Erythroblast (primary cell): ENCODE measurements around the gene SYT1.

ENCODE experiments used
- DNase-seq, 2 experiments: peaks; one replicate each; lab custom pipeline; 2025; lab: John Stamatoyannopoulos, UW
- GATA1 ChIP-seq: IDR thresholded peaks from 2 replicates; pipeline ENCODE4 v1.6.1; 2011; ENCODE audit warnings: low read depth, mild to moderate bottlenecking, control low read depth, low read length, moderate library complexity
- POLR2A ChIP-seq: IDR thresholded peaks from 2 replicates; pipeline ENCODE4 v1.6.1; 2011; ENCODE audit warnings: mild to moderate bottlenecking, low read length

The SYT1 gene

GRCh38 chr12:78929075-78929418 lies 64.5 kb downstream of the SYT1 start:
- DNase-seq: no peak
- TF ChIP-seq GATA1 (no peak), POLR2A (no peak)

- DNase-seq: no peak
- no peak for TF ChIP-seq GATA1
- TF ChIP-seq POLR2A: no peak
Observed at GRCh38 chr12:78931466-78931990, 67.0 kb downstream of the SYT1 start.

DNA sequence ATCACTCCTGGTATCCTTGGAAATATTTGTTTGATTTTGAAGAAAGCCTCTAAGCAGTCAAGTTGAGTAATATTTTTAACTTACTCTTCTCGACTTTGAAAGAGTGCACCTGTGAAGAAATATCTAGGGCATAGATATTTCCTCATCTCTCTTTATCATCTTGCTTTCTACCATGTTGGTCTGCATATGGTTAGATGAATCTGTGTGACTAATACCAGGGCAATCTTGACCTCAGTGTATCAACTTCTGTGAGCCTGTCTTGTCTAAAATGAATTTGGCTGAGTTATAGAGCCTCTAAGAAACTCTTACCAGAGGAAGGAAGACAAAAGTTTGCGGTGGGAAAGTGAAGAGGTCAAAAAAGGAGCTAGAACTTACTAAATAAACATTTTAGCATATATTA lies 68.4 kb downstream of the SYT1 start:
- no peak for TF ChIP-seq GATA1
- no peak for TF ChIP-seq POLR2A
- no peak for DNase-seq

DNA sequence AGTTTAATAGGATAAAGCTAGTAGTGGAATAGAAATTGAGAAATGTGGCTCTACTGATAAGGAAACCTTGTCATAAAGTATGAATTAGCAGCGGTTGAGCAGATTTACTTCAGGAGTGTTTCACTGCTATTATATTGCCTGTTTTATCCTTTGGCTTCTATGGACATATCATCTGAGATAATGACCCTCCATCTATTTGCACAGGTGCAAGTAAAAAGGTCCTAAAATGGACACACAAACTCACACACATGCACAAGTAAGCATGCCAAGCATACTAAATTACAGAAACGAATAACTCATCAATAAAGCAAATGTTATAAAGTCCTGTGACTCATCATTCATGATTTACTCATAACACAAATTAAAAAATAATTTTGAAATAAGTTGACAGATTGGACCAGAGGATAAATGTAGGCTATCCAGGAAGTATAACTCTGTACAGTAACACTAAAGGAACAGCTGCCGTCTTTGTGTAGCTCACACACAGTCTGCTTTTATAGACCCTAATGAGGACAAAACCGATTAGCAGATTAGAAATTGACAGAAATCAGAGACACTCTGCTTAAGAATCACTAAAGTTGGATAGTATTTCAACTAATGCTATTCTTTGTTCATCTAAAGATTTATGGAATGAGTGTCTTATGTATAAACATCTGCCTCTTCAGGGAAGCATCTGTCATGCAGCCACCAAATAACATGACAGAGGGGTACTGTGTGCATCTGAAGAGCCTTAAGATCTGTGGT lies 73.9 kb downstream of the SYT1 start:
- DNase-seq: no peak
- TF ChIP-seq POLR2A: no peak
- TF ChIP-seq GATA1: no peak

DNA sequence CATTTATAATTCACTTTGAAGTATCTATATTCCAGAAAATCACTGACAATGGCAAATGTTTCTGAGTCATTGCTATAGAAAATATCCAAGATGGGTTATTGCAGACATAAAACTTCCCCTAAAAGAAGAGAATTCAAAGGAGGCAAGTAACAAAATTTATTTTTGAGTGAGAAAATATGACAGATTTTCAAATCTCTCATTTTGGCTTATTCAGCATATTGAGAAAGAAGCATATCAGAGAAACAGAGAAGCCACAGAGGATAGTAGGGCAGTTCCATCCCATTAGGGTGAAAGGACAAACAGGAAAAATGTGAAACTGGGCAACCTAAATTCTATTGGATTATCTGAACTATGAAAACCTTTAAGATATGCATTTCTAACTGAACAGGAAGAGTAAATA lies 85.0 kb downstream of the SYT1 start:
- DNase-seq: no peak
- TF ChIP-seq POLR2A (no peak), GATA1 (no peak)

DNA sequence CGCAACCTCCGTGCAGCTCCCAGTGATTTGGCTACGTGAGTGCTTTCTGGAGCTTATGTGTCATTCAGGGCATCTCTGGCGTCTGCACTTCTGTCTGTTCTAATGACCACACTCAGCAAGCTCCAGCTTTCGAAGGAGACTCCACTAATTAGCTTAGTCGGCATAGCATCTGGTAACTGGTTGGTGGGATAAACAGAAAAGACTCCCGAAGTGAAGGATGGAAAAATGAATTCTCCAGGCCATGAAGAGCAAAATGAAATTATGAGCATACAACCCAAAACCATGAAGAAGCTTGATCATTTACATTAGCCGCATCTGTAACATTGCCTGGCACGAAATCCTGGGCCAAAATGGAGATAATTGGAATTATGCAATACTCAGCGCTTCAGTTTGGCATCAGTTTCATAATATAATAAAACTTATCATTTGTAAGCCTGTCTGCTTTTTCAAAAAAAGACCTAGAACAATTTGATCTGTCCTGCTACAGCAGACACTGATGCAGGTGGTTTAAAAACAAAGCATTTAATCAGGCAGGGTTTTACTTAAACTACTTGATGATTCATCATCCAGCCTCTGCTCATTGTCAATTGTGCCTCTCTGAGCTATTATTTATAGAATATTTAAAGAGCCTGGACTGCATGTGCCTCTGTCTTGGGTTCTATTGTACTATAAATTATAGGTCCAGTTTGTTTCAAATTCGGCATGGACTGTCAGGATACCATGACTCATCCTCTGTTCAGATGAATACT lies 87.4 kb downstream of the SYT1 start:
- DNase-seq: no peak
- no peak for TF ChIP-seq POLR2A
- no peak for TF ChIP-seq GATA1

DNA sequence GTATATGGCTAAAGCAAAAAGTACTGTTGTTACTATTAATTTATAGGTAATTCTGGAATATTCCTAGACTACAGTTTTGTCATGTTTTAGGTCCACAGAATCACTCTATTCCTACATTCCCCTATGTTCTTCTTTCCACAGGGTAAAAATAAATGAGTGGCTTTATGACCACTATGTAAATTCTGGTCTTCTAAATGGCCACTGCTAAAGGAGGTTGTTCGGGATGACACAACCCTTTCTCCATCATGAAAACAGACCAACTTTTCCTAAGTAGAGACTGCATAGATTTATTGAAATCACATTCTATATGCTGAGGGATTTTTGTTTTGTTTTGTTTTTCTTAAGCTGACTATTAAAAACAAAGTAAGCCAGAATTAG lies 88.0 kb downstream of the SYT1 start:
- TF ChIP-seq GATA1: no peak
- TF ChIP-seq POLR2A: no peak
- no peak for DNase-seq

DNA sequence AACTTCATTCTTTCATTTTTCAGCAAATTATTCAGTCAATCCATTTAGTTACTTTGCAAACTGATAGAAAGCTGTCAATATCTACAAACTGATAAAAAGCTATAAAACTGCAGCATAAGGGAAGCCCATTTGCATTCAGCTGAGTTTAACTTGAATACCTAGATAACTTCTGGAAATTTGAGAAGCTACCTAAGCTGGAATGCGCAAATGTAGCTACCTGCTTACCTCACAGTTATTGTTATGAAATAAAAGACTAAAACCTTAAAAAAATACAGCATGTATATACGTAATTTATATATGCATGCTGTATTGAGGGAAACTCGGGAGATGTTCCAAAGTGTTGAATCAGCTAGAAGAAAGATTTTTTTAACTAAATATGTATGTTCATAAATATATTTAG lies 94.4 kb downstream of the SYT1 start:
- DNase-seq: no peak
- TF ChIP-seq GATA1: no peak
- TF ChIP-seq POLR2A: no peak

DNA sequence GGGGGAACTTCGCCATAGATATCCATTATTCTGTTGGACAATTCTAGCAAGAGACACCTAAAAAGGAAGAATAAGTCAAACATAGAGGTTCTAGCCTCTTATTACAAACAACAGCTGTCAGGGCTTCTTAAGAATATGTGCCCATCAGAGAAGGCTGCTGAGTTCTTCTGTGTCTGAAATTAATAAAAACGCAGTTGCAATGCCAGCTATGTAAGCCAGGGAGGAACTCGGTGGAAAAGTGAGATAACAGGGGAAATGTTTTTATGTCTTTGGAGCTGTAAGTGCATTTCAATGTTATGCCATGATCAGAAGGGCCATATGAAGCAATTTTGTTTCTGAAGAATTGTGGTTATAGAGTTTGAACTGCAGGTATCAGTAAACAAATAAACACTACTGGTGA lies 95.0 kb downstream of the SYT1 start:
- no peak for DNase-seq
- TF ChIP-seq GATA1 (no peak), POLR2A (no peak)

- TF ChIP-seq GATA1 (no peak), POLR2A (no peak)
- no peak for DNase-seq
Observed at GRCh38 chr12:78961171-78961570, 96.6 kb downstream of the SYT1 start.

DNA sequence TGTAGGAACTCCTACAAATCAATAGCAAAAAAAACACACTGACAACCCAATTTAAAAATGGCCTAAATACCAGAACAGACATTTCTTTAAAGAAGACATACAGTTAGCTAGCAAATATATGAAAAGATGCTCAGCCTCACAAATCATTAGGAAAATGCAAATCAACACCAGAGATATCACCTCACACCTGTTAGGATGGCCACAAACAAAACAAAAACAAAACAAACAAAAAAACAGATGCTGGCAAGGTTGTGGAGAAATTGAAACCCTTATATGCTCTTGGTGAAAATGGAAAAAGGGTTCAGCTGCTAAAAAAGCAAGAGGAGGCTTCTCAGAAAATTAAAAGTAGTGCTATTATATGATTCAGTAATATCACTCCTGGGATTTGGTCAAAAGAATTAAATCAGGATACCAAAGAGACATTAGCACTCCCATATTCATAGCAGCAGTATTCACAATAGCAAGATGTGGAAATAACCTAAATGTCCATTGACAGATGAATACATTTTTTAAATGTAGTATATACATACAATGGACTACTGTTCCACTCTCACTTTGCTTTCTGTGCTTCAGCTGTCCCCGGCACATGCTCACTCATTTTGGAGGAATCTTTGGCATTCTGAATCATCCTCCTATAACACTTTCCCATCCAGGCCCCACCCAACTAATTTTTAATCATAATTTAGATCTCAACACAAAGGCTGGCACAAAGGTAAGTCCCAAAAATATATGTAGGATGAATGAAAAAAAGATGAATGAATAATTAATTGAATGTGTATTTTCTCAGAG lies 99.1 kb downstream of the SYT1 start:
- DNase-seq: no peak
- TF ChIP-seq GATA1 (no peak), POLR2A (no peak)

- no peak for DNase-seq
- TF ChIP-seq GATA1: no peak
- TF ChIP-seq POLR2A: no peak
Observed at GRCh38 chr12:78964521-78964920, 99.9 kb downstream of the SYT1 start.

DNA sequence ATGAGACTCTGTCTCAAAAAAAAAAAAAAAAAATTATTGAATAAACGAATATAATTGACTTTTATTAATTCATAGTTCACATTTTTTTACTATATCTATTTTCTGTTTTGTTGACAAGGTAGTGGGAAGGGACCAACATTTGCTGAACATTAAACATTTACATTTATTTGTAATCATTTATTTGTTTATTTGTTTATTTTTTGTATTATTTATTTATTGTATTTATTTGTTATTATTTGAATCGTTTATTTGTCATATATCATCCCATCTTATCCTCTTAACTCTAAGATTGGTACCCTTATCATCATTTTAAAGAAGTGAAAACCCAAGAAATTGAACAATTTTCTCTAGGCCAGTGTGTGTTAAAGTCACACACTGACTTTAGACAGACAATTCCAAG lies 101.5 kb downstream of the SYT1 start:
- DNase-seq: no peak
- TF ChIP-seq GATA1 (no peak), POLR2A (no peak)

DNA sequence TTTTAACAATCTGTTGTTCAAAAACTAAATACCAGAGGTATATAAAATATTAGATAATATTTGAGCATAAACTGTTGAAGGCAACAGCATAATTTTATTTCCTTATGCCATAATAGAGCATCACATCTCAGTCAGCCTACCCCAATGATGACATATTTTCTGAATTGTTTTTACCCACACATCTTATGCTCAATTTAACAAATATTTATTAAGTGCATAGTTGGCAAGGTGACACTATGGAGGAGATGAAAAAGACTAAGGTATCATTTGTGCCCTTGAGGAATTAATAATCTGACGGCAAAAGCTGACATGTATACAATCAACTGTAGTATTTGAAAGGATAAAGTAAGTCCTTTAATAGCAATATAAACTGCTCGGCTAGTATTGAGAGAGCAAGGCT lies 102.4 kb downstream of the SYT1 start:
- DNase-seq: no peak
- TF ChIP-seq POLR2A: no peak
- TF ChIP-seq GATA1: no peak
